ENCODE results near the gene SLC29A3.

DNA sequence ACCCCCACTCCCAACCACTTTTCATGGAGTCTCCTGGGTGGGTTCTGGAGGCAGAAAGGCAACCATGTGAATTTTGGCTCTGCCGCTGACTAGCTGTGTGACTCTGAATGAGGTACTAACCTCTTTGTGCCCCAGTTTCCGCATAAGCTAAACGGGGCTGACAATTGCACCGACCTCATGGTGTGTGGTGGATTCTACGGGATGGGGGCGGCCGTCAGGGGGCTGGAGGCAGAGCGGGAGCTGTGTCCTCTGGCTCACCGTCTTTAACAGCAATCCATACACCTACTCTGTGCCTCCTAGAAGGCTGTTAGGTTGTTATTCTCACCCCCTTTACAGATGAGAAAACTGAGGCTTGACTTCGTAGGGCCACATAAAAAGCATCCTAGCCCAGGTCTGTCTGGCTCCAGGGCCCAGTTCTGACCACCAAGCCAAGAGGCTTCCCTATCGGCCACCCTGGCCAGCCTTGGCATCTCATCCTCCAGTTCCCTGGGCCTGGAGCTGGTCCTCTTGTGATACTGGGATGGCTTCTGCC lies 4.3 kb upstream of the SLC29A3 start:
- TF ChIP-seq POLR2AphosphoS5 (IDR thresholded peaks at IDR 0.05; ENCODE audit: low read depth, low read length) (no peak), SIN3A (IDR thresholded peaks at IDR 0.05; ENCODE audit: borderline replicate concordance, insufficient read depth, low read depth, low read length) (no peak), TCF7L2 (IDR thresholded peaks at IDR 0.05; ENCODE audit: low read depth, low read length) (no peak)
- TF ChIP-seq, protein P1, sequence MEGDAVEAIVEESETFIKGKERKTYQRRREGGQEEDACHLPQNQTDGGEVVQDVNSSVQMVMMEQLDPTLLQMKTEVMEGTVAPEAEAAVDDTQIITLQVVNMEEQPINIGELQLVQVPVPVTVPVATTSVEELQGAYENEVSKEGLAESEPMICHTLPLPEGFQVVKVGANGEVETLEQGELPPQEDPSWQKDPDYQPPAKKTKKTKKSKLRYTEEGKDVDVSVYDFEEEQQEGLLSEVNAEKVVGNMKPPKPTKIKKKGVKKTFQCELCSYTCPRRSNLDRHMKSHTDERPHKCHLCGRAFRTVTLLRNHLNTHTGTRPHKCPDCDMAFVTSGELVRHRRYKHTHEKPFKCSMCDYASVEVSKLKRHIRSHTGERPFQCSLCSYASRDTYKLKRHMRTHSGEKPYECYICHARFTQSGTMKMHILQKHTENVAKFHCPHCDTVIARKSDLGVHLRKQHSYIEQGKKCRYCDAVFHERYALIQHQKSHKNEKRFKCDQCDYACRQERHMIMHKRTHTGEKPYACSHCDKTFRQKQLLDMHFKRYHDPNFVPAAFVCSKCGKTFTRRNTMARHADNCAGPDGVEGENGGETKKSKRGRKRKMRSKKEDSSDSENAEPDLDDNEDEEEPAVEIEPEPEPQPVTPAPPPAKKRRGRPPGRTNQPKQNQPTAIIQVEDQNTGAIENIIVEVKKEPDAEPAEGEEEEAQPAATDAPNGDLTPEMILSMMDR (IDR thresholded peaks at IDR 0.05): peak; percentile 66; the same call in 1 of the 2 replicates
- TF ChIP-seq, protein P2, sequence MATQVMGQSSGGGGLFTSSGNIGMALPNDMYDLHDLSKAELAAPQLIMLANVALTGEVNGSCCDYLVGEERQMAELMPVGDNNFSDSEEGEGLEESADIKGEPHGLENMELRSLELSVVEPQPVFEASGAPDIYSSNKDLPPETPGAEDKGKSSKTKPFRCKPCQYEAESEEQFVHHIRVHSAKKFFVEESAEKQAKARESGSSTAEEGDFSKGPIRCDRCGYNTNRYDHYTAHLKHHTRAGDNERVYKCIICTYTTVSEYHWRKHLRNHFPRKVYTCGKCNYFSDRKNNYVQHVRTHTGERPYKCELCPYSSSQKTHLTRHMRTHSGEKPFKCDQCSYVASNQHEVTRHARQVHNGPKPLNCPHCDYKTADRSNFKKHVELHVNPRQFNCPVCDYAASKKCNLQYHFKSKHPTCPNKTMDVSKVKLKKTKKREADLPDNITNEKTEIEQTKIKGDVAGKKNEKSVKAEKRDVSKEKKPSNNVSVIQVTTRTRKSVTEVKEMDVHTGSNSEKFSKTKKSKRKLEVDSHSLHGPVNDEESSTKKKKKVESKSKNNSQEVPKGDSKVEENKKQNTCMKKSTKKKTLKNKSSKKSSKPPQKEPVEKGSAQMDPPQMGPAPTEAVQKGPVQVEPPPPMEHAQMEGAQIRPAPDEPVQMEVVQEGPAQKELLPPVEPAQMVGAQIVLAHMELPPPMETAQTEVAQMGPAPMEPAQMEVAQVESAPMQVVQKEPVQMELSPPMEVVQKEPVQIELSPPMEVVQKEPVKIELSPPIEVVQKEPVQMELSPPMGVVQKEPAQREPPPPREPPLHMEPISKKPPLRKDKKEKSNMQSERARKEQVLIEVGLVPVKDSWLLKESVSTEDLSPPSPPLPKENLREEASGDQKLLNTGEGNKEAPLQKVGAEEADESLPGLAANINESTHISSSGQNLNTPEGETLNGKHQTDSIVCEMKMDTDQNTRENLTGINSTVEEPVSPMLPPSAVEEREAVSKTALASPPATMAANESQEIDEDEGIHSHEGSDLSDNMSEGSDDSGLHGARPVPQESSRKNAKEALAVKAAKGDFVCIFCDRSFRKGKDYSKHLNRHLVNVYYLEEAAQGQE (IDR thresholded peaks at IDR 0.05; ENCODE audit: insufficient read depth in 1 of 2, low read depth in 2 of 2, low read length in 1 of 2): no peak

All from Panc1 (cell line).